HepG2 (cell line): ENCODE measurements around the gene PAPPA. TPM values are rescaled to one million over a fixed set of nuclear protein-coding genes. Genes with fewer than 3 reads are reported as not detected.

Experiments used
- ATAC-seq: fragments of 200-7000 bp; cut with Tn5 transposase; 3 replicates; pipeline ENCODE4 v1.9.1; 2020; ENCODE audit warnings: mild to moderate bottlenecking, moderate library complexity
- BruUV-seq: library from RNA; stranded (reverse); fragments of 400-500 nt; replicated peaks from 2 replicates; lab custom pipeline; 2021; lab: Mats Ljungman, UMichigan
- CTCF ChIA-PET: fragments of 300-600 bp; formaldehyde crosslinking; extraction: SDS; loops from one replicate; lab custom pipeline; 2021; ENCODE audit warnings: low total read pairs, inconsistent platforms, low intra/inter-chr PET ratio; lab: Yijun Ruan, JAX
- POLR2A ChIA-PET: fragments of 350-600 bp; sonication (Branson Sonifier 250); formaldehyde crosslinking; loops from one replicate; lab custom pipeline; 2020; ENCODE audit warnings: antibody characterized with exemption, inconsistent platforms; lab: Yijun Ruan, JAX
- DNase-seq: peaks from one replicate; pipeline ENCODE4 v3.0.0-alpha.2; 2015; ENCODE audit warnings: low spot score
- FAIRE-seq: peaks from 3 replicates; lab custom pipeline; 2011; peaks lifted over from hg19 to GRCh38; lab: Jason Lieb, UNC
- H2AFZ ChIP-seq: one replicate; pipeline ENCODE4 v1.6.1; 2011; ENCODE audit warnings: low read length, inconsistent platforms
- H3K27ac ChIP-seq: fragments of 300-600 bp; 3 replicates; pipeline ENCODE4 v1.8.0; 2011; ENCODE audit warnings: mixed run types, mild to moderate bottlenecking, mixed read lengths, low read length, inconsistent platforms; ENCODE audit not compliant: insufficient read depth; ENCODE audit errors: extremely low read length
- H3K27me3 ChIP-seq, 2 experiments: fragments of 200-600 bp in 1 of 2; 2 replicates in 1 of 2; 3 replicates in 1 of 2; pipeline versions ENCODE4 v1.6.0 to v1.8.0; 2011; ENCODE audit warnings: low read length in 2 of 2, mild to moderate bottlenecking in 2 of 2, moderate library complexity in 2 of 2, inconsistent platforms in 1 of 2; ENCODE audit not compliant: insufficient read depth in 2 of 2, control insufficient read depth in 1 of 2
- H3K36me3 ChIP-seq, 2 experiments: fragments of 200-600 bp in 1 of 2; replicated peaks in 1 of 2; 2 replicates in 1 of 2; 3 replicates in 1 of 2; pipeline versions ENCODE4 v1.5.1 to v1.8.0; 2011; ENCODE audit warnings: low read length in 2 of 2, inconsistent platforms in 1 of 2; ENCODE audit not compliant: insufficient read depth in 2 of 2, control insufficient read depth in 1 of 2
- H3K4me1 ChIP-seq: 2 replicates; pipeline ENCODE4 v1.5.1; 2012; ENCODE audit warnings: low read length, inconsistent platforms; ENCODE audit not compliant: insufficient read depth
- H3K4me2 ChIP-seq: 2 replicates; pipeline ENCODE4 v1.6.0; 2011; ENCODE audit warnings: low read depth, low read length, inconsistent platforms
- H3K4me3 ChIP-seq, 3 experiments: fragments of 200-600 bp in 1 of 3; sonication (generic), shearing (Covaris generic) in 1 of 3; replicated peaks in 1 of 3; 2 replicates each; pipeline ENCODE4 v1.5.1; 2011 to 2016; ENCODE audit warnings: low read length in 3 of 3, inconsistent platforms in 2 of 3, low read depth in 2 of 3, mild to moderate bottlenecking in 2 of 3, control low read depth in 1 of 3, mixed read lengths in 1 of 3; ENCODE audit not compliant: insufficient read depth in 1 of 3
- H3K79me2 ChIP-seq: one replicate; pipeline ENCODE4 v1.6.1; 2011; ENCODE audit warnings: low read length, inconsistent platforms; ENCODE audit not compliant: insufficient read depth
- H3K9ac ChIP-seq: 2 replicates; pipeline ENCODE4 v1.6.0; 2011; ENCODE audit warnings: mild to moderate bottlenecking, low read depth, low read length, inconsistent platforms; ENCODE audit not compliant: insufficient read depth
- H3K9me3 ChIP-seq: 2 replicates; pipeline ENCODE4 v1.5.1; 2012; ENCODE audit warnings: mild to moderate bottlenecking, low read length
- H4K20me1 ChIP-seq: 2 replicates; pipeline ENCODE4 v1.6.0; 2011; ENCODE audit warnings: inconsistent platforms, mild to moderate bottlenecking, low read length, moderate library complexity; ENCODE audit not compliant: insufficient read depth
- NR2F2 ChIP-seq: IDR thresholded peaks from 2 replicates; pipeline ENCODE4 v1.6.1; 2012; ENCODE audit warnings: low read depth, inconsistent platforms, borderline replicate concordance
- RXRB ChIP-seq: IDR thresholded peaks from 2 replicates; pipeline ENCODE4 v1.6.1; 2016; ENCODE audit warnings: borderline replicate concordance, missing genetic modification reagents, missing compliant biosample characterization
- TEAD3 ChIP-seq: optimal IDR thresholded peaks from 2 replicates; pipeline ENCODE3; 2016; ENCODE audit warnings: borderline replicate concordance
- TRIM24 ChIP-seq: sonication (generic); formaldehyde crosslinking; IDR thresholded peaks from 2 replicates; pipeline ENCODE4 v1.8.0; 2022; ENCODE audit warnings: mild to moderate bottlenecking, missing genetic modification reagents
- ZFP90 ChIP-seq: sonication (generic); formaldehyde crosslinking; IDR thresholded peaks from 2 replicates; pipeline ENCODE4 v1.8.0; 2022; ENCODE audit warnings: missing genetic modification reagents, mild to moderate bottlenecking, inconsistent platforms, borderline replicate concordance
- ZNF460 ChIP-seq: sonication (generic); formaldehyde crosslinking; IDR thresholded peaks from 2 replicates; pipeline ENCODE4 v1.5.1; 2020; ENCODE audit warnings: missing genetic modification reagents, mild to moderate bottlenecking, borderline replicate concordance
- WGBS: methylation state at CpG from one replicate; pipeline ENCODE4 v1.1.6; 2017; ENCODE audit warnings: low lambda C conversion rate; 5-methylcytosine and 5-hydroxymethylcytosine counted together
- in situ Hi-C: cut with HindIII; loops from 2 replicates; pipeline ENCODE4 v1.10.0; 2017; ENCODE audit warnings: low pct_unique_long_range_greater_than_20kb; ENCODE audit not compliant: extremely low pct_ligation_motif_present
- intact Hi-C: fragments of 100-400 bp; cut with micrococcal nuclease; formaldehyde crosslinking; loops from one replicate; pipeline ENCODE4 v1.10.0; 2022; ENCODE audit not compliant: unreplicated experiment
- polyA plus RNA-seq, 8 experiments: library from polyadenylated mRNA; depleted of rRNA in 3 of 8; stranded (reverse) in 7 of 8; unstranded in 1 of 8; fragments of >200 nt; fragmentation: Illumina TruSeq in 4 of 8; extraction: Trizol in 4 of 8; gene quantifications; 2 replicates each; pipeline versions ENCODE4 v1.2.1 to v1.2.3, GENCODE V29; 2011 to 2016; ENCODE audit warnings: low read depth in 4 of 8, missing spikeins in 1 of 8, mixed read lengths in 1 of 8; ENCODE audit not compliant: insufficient read depth in 1 of 8
- total RNA-seq, 5 experiments: library from RNA; depleted of rRNA; stranded (reverse); fragments of >200 nt; fragmentation: Illumina TruSeq; extraction: Trizol; gene quantifications; 2 replicates each; pipeline ENCODE4 v1.2.3, GENCODE V29; 2016; ENCODE audit warnings: low read depth in 1 of 5
- TF ChIP-seq, protein P1 (sequence below): sonication (generic); formaldehyde crosslinking; IDR thresholded peaks from 2 replicates; pipeline ENCODE4 v1.8.0; 2022; ENCODE audit warnings: mild to moderate bottlenecking, missing genetic modification reagents, borderline replicate concordance
- TF ChIP-seq, protein P2 (sequence below): sonication (generic); formaldehyde crosslinking; IDR thresholded peaks from 2 replicates; pipeline ENCODE4 v1.8.1; 2023; ENCODE audit warnings: mild to moderate bottlenecking, missing genetic modification reagents

Gene PAPPA
- total and polyA plus RNA-seq, 2 of the 13 experiments (the other 11 are each of a cell fraction or from before 2014, with no cell fraction given), result 0.09 to 0.11 TPM

DNA sequence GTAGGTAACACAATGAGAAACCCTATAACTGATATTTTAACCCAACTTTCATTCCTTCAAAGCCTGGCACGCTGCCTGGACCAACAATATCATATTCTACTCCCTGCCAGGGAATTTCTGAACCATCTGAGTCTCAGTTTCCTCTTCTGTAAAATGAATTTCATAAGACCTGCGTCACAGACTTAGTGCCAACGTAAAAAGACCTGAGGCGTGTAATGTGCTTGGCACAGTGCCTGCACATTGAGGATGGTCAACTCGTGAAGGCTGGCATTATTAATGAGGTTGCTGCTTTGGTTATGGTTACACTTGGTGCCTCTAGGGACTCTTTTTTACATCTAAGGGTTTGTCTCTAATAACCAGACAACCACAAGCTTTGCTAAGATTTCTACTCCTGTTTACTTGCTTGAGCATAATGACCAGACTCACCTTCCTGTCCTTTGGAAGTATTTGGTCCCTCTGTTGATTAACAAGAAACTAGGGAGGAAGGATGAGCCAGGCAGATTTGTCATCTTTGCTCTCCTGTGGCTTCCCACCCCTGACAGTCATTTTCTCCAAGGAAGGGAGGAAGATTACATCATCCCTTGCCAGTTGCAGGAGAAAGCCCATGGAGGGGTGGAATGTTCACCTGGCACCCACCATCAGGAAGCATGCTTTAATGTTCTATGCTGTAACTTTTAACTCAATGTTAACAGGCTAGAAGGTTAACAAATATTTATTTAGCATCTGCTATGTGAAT, 79.0 kb downstream of the PAPPA start:
- Histone ChIP-seq H3K27ac (no peak overlapping the region), H3K4me1 (no peaks in the 10 kb centered on the region), H3K79me2 (no peaks in the 10 kb centered on the region), H2AFZ (no peak overlapping the region), H3K4me2 (no peak overlapping the region), H3K27me3 (peaks cover 0 to 5% of the 10 kb centered on the region in 2 experiments; a peak in 1 of 5 replicates), H3K4me3 (no peak overlapping the region), H3K36me3 (no peaks in the 10 kb centered on the region), H3K9ac (no peak overlapping the region), H3K9me3 (no peaks in the 10 kb centered on the region), H4K20me1 (no peaks in the 10 kb centered on the region)
- intact Hi-C loops, result loop anchor here (10.0 kb wide), 1 partner anchor 1828 kb away; no protein-coding TSS in a partner anchor
- ATAC-seq, result no peak
- BruUV-seq, result no TSS peak
- POLR2A ChIA-PET, result no interaction called here
- no peak for TF ChIP-seq ZFP90
- TF ChIP-seq, protein P1, sequence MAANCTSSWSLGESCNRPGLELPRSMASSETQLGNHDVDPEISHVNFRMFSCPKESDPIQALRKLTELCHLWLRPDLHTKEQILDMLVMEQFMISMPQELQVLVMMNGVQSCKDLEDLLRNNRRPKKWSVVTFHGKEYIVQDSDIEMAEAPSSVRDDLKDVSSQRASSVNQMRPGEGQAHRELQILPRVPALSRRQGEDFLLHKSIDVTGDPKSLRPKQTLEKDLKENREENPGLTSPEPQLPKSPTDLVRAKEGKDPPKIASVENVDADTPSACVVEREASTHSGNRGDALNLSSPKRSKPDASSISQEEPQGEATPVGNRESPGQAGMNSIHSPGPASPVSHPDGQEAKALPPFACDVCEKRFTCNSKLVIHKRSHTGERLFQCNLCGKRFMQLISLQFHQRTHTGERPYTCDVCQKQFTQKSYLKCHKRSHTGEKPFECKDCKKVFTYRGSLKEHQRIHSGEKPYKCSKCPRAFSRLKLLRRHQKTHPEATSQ, result no peak
- no peak for TF ChIP-seq ZNF460
- TF ChIP-seq TEAD3 (CRISPR knock-in tag), result no peak
- TF ChIP-seq NR2F2, result no peak
- TF ChIP-seq, protein P2, sequence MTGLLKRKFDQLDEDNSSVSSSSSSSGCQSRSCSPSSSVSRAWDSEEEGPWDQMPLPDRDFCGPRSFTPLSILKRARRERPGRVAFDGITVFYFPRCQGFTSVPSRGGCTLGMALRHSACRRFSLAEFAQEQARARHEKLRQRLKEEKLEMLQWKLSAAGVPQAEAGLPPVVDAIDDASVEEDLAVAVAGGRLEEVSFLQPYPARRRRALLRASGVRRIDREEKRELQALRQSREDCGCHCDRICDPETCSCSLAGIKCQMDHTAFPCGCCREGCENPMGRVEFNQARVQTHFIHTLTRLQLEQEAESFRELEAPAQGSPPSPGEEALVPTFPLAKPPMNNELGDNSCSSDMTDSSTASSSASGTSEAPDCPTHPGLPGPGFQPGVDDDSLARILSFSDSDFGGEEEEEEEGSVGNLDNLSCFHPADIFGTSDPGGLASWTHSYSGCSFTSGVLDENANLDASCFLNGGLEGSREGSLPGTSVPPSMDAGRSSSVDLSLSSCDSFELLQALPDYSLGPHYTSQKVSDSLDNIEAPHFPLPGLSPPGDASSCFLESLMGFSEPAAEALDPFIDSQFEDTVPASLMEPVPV (CRISPR knock-in tag), result no peak
- no peak for TF ChIP-seq TRIM24 (CRISPR knock-in tag)
- TF ChIP-seq RXRB (CRISPR knock-in tag), result no peak
- WGBS, result 41% methylated on average over 5 of the region's 5 CpGs
- no peak for FAIRE-seq
- CTCF ChIA-PET, result no interaction called here
- in situ Hi-C loops, result no loop called here
- DNase-seq, result no peak
